Neuronal stem cell (in vitro differentiated cells): ENCODE data around the gene TIMP4. TPM values are rescaled to one million over a fixed set of nuclear protein-coding genes. Genes with fewer than 3 reads are reported as not detected.

ENCODE experiments used
- DNase-seq: peaks from one replicate; pipeline ENCODE4 v3.0.0-alpha.2; 2013; ENCODE audit warnings: low spot score
- H2AFZ ChIP-seq: one replicate; pipeline ENCODE4 v1.6.1; 2013; ENCODE audit warnings: mild to moderate bottlenecking, low read length, inconsistent platforms
- H2AK5ac ChIP-seq: 2 replicates; pipeline ENCODE4 v1.6.1; 2013; ENCODE audit warnings: low read depth, mild to moderate bottlenecking, inconsistent platforms, low read length, moderate library complexity, mixed read lengths
- H2BK120ac ChIP-seq: 2 replicates; pipeline ENCODE4 v1.6.1; 2013; ENCODE audit warnings: low read depth, mild to moderate bottlenecking, inconsistent platforms, low read length, moderate library complexity, mixed read lengths
- H2BK12ac ChIP-seq: one replicate; pipeline ENCODE4 v1.6.1; 2013; ENCODE audit warnings: low read length, inconsistent platforms
- H2BK15ac ChIP-seq: 2 replicates; pipeline ENCODE4 v1.6.1; 2013; ENCODE audit warnings: mild to moderate bottlenecking, low read length, inconsistent platforms, mixed read lengths
- H2BK5ac ChIP-seq: one replicate; pipeline ENCODE4 v1.6.1; 2013; ENCODE audit warnings: inconsistent platforms, mild to moderate bottlenecking, low read length, moderate library complexity
- H3K14ac ChIP-seq: one replicate; pipeline ENCODE4 v1.6.1; 2013; ENCODE audit warnings: low read length, inconsistent platforms
- H3K18ac ChIP-seq: 2 replicates; pipeline ENCODE4 v1.6.1; 2013; ENCODE audit warnings: low read length, inconsistent platforms
- H3K23ac ChIP-seq: 2 replicates; pipeline ENCODE4 v1.6.1; 2013; ENCODE audit warnings: low read depth, mild to moderate bottlenecking, mixed read lengths, low read length, inconsistent platforms; ENCODE audit not compliant: poor library complexity
- H3K27ac ChIP-seq: replicated peaks from 3 replicates; pipeline ENCODE4 v1.5.1; 2013; ENCODE audit warnings: low read length, inconsistent platforms
- H3K27me3 ChIP-seq, 3 experiments: 2 replicates each; pipeline ENCODE4 v1.6.1; 2013; ENCODE audit warnings: low read length in 3 of 3, mild to moderate bottlenecking in 2 of 3, inconsistent platforms in 1 of 3, low read depth in 1 of 3, mixed read lengths in 1 of 3, moderate library complexity in 1 of 3; ENCODE audit not compliant: control insufficient read depth in 3 of 3, insufficient read depth in 3 of 3
- H3K36me3 ChIP-seq, 2 donors: replicated peaks in 1 of 2; 2 replicates each; pipeline ENCODE4 v1.6.1; 2013; ENCODE audit warnings: low read length in 2 of 2; ENCODE audit not compliant: control insufficient read depth in 2 of 2, insufficient read depth in 2 of 2
- H3K4ac ChIP-seq: 2 replicates; pipeline ENCODE4 v1.6.1; 2013; ENCODE audit warnings: inconsistent platforms, mild to moderate bottlenecking, low read length, moderate library complexity
- H3K4me1 ChIP-seq, 2 donors: 1 replicate in 1 of 2; 2 replicates in 1 of 2; pipeline ENCODE4 v1.6.1; 2013; ENCODE audit warnings: low read length in 2 of 2, low read depth in 1 of 2; ENCODE audit not compliant: control insufficient read depth in 2 of 2, insufficient read depth in 1 of 2
- H3K4me2 ChIP-seq: one replicate; pipeline ENCODE4 v1.6.1; 2013; ENCODE audit warnings: mild to moderate bottlenecking, low read length, inconsistent platforms; ENCODE audit not compliant: insufficient read depth, poor library complexity, severe bottlenecking
- H3K4me3 ChIP-seq, 2 donors: 2 replicates each; pipeline ENCODE4 v1.5.1; 2013; ENCODE audit warnings: low read length in 2 of 2, mild to moderate bottlenecking in 2 of 2, inconsistent platforms in 1 of 2, moderate library complexity in 1 of 2
- H3K79me1 ChIP-seq: one replicate; pipeline ENCODE4 v1.6.1; 2013; ENCODE audit warnings: low read depth, mild to moderate bottlenecking, inconsistent platforms, low read length, moderate library complexity
- H3K9ac ChIP-seq: one replicate; pipeline ENCODE4 v1.6.1; 2013; ENCODE audit warnings: mild to moderate bottlenecking, low read depth, low read length, inconsistent platforms; ENCODE audit not compliant: poor library complexity
- H3K9me3 ChIP-seq, 2 donors: replicated peaks in 1 of 2; 2 replicates each; pipeline versions ENCODE3 to v1.6.1; 2013; ENCODE audit warnings: low read length in 2 of 2, mild to moderate bottlenecking in 2 of 2, inconsistent platforms in 1 of 2, low read depth in 1 of 2, mixed read lengths in 1 of 2, moderate library complexity in 1 of 2; ENCODE audit not compliant: control insufficient read depth in 2 of 2, insufficient read depth in 1 of 2
- H4K8ac ChIP-seq: one replicate; pipeline ENCODE4 v1.6.1; 2013; ENCODE audit warnings: low read depth, mild to moderate bottlenecking, inconsistent platforms, low read length, moderate library complexity
- H4K91ac ChIP-seq: one replicate; pipeline ENCODE4 v1.6.1; 2013; ENCODE audit warnings: low read length, low read depth, mild to moderate bottlenecking, inconsistent platforms; ENCODE audit not compliant: poor library complexity
- WGBS, 2 donors: extraction: QIAGEN DNeasy Blood & Tissue Kit; methylation state at CpG; one replicate each; pipeline ENCODE4 v1.1.7; 2013; ENCODE audit warnings: missing lambda C conversion rate in 2 of 2, mixed read lengths in 1 of 2; ENCODE audit not compliant: insufficient read length in 2 of 2, insufficient replicate concordance in 1 of 2; ENCODE audit errors: extremely low coverage in 2 of 2; 5-methylcytosine and 5-hydroxymethylcytosine counted together
- polyA plus RNA-seq, 2 experiments: library from polyadenylated mRNA; stranded (reverse); fragments of 200-250 nt; gene quantifications; one replicate each; pipeline ENCODE4 v1.2.3, GENCODE V29; 2013

TIMP4 gene
- polyA plus RNA-seq (2013, experiment 1 of 2): not detected
- polyA plus RNA-seq (2013, experiment 2 of 2): not detected

DNA sequence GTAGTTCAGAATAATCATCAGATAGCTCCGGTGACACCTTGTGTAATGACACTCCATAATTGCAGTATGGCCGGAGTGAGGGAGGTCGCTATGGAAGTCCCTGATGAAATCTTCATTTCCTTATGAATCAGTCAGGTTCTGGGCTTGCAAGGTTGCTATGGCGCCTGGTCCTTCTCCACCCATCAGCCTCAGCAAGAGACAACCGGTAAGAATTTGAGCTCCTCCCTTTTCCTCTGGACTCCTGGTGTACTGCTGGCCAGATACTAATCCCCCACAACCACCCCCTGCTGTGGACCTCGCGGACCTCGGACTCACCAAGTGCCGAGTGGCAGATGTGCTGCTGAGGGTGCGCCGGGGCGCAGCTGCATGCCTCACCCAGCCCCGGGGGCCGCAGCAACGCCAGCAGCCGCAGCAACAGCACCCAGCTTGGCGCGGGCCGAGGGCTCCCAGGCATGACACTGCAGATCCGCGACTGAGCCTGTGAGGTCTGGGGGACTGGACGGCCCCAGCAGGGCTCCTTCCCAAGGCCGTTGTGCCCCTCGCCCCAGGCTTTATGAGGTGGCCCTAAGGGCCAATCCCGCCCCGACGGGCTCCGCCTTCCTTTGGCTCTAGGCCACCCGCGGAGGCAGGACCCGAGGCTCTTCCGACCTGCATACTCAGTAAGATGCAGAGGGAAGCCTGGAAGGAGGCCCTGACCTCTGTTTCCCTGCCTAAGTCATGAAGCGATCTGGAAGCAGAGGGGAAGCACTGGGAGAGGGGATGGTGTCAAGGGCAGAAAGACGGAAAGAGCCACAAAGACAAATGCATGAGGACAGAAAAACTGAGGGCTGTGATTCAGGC lies at the start of gene TIMP4:
TIMP4 (minus strand) TSS at position 526 of the 840 bp plus-strand sequence; CDS start at position 454, 72 bp downstream.
- peak within 1 kb of the TSS; percentile 55 for H3K18ac ChIP-seq
- peaks cover 9 to 13% of the 10 kb centered on the region in 2 donors for H3K4me1 ChIP-seq
- no peak within 1 kb of the TSS for H4K91ac ChIP-seq
- H4K8ac ChIP-seq: peak within 1 kb of the TSS; percentile 7
- no peak within 1 kb of the TSS for H2BK120ac ChIP-seq
- peak within 1 kb of the TSS; percentile 47 for H3K4me2 ChIP-seq
- no peak within 1 kb of the TSS for H3K27ac ChIP-seq
- peak within 1 kb of the TSS; percentile 82 for H3K9ac ChIP-seq
- H2AFZ ChIP-seq: peak within 1 kb of the TSS; percentile 87
- H2BK15ac ChIP-seq: no peak within 1 kb of the TSS
- H3K4me3 ChIP-seq: peak within 1 kb of the TSS; percentile 4 to 39
- no peaks in the 10 kb centered on the region for H3K36me3 ChIP-seq
- H3K14ac ChIP-seq: no peak within 1 kb of the TSS
- H2AK5ac ChIP-seq: no peak within 1 kb of the TSS
- DNase-seq: peak; percentile 14
- peaks cover 0 to 5% (median 0%) of the 10 kb centered on the region in 3 experiments for H3K27me3 ChIP-seq
- H2BK12ac ChIP-seq: no peak within 1 kb of the TSS
- no peak within 1 kb of the TSS for H2BK5ac ChIP-seq
- no peaks in the 10 kb centered on the region for H3K79me1 ChIP-seq
- H3K4ac ChIP-seq: no peak within 1 kb of the TSS
- H3K23ac ChIP-seq: peak within 1 kb of the TSS; percentile 22
- WGBS, 2 donors: no CpG with 5 or more reads among the region's 34 CpGs
- H3K9me3 ChIP-seq: no peaks in the 10 kb centered on the region

DNA sequence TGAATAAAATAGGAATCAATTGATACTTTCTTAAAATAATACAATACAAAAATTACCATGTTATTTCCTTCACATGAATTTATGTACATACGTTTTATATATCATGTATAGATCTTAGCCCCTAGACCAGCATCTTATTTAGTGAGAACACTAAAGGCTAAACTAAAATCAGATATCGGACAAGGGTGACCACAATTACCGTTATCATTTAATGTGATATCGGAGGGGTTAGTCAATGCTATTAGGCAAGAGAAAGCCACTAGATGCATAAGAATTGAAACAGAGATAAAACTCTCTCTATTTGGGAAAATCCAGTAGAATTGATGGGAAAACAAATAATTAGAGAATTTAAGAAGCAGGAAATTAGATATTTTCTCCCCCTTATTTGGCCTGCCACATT lies 46.5 kb upstream of the TIMP4 start:
- Histone ChIP-seq H2AK5ac (no peak overlapping the region), H2BK12ac (no peak overlapping the region), H2BK15ac (no peak overlapping the region), H4K91ac (no peak overlapping the region), H3K36me3 (no peaks in the 10 kb centered on the region), H3K4me2 (no peak overlapping the region), H3K4me1 (no peaks in the 10 kb centered on the region), H3K79me1 (no peaks in the 10 kb centered on the region), H3K27ac (no peak overlapping the region), H3K23ac (no peak overlapping the region), H3K18ac (no peak overlapping the region), H3K4me3 (no peak overlapping the region), H3K9ac (no peak overlapping the region), H3K9me3 (no peaks in the 10 kb centered on the region), H4K8ac (no peak overlapping the region), H3K27me3 (peaks cover 0 to 5% (median 0%) of the 10 kb centered on the region in 3 experiments), H2AFZ (no peak overlapping the region), H3K4ac (no peak overlapping the region), H2BK5ac (no peak overlapping the region), H3K14ac (no peak overlapping the region), H2BK120ac (no peak overlapping the region)
- WGBS, 2 donors: no CpG with 5 or more reads among the region's 4 CpGs
- DNase-seq: no peak

DNA sequence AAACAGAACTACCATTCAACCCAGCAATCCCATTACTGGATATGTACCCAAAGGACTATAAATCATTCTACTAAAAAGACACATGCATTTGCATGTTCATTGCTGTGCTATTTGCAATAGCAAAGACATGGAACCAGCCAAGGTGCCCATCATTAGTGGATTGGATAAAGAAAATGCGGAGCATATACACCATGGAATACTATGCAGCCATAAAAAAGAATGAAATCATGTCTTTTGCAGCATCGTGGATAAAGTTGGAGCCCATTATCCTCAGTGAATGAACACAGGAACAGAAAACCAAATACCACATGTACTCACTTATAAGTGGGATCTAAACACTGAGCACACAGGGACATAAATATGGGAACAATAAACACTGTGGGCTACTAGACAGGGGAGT lies 43.1 kb upstream of the TIMP4 start:
- H3K14ac ChIP-seq: no peak overlapping the region
- peaks cover 0 to 12% (median 0%) of the 10 kb centered on the region in 3 experiments for H3K27me3 ChIP-seq
- H3K9ac ChIP-seq: no peak overlapping the region
- H3K18ac ChIP-seq: no peak overlapping the region
- no peaks in the 10 kb centered on the region for H3K79me1 ChIP-seq
- H4K8ac ChIP-seq: no peak overlapping the region
- H3K36me3 ChIP-seq: no peaks in the 10 kb centered on the region
- no peak overlapping the region for H3K4me3 ChIP-seq
- H4K91ac ChIP-seq: no peak overlapping the region
- no peaks in the 10 kb centered on the region for H3K4me1 ChIP-seq
- H2BK120ac ChIP-seq: no peak overlapping the region
- no peak overlapping the region for H2AFZ ChIP-seq
- H2BK15ac ChIP-seq: no peak overlapping the region
- no peak overlapping the region for H2BK5ac ChIP-seq
- H3K4me2 ChIP-seq: no peak overlapping the region
- no peak overlapping the region for H3K27ac ChIP-seq
- no peak overlapping the region for H2BK12ac ChIP-seq
- no peak overlapping the region for H2AK5ac ChIP-seq
- H3K23ac ChIP-seq: no peak overlapping the region
- DNase-seq: no peak
- H3K4ac ChIP-seq: no peak overlapping the region
- no peaks in the 10 kb centered on the region for H3K9me3 ChIP-seq
- no CpG with 5 or more reads among the region's 2 CpGs for WGBS, 2 donors

DNA sequence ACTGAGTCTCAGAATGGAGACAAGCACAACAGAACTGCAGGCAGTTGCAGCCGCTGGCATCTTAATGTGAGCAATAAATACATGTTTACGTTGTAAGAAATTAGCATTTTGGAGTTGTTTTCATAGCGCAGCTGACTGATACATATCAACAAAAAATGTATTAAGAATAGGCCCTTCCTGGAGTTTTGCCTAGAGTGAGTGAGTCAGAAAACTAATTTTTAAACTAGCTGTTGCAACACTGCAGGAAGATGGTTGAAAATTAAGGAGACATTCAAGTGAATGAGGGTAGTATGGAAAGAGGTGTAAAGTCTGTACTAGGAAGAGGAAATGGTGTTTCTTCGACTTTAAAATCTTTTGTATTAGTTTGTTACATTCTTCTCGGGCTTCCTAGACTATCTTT lies 39.6 kb upstream of the TIMP4 start:
- Histone ChIP-seq H3K36me3 (no peaks in the 10 kb centered on the region), H2BK5ac (no peak overlapping the region), H3K4me3 (no peak overlapping the region), H2AFZ (no peak overlapping the region), H3K4me2 (no peak overlapping the region), H3K9me3 (no peaks in the 10 kb centered on the region), H3K4me1 (peaks cover 0 to 4% of the 10 kb centered on the region in 2 donors), H4K8ac (no peak overlapping the region), H2BK120ac (no peak overlapping the region), H4K91ac (no peak overlapping the region), H3K23ac (no peak overlapping the region), H3K4ac (no peak overlapping the region), H3K9ac (no peak overlapping the region), H3K27me3 (peaks cover 0 to 9% (median 0%) of the 10 kb centered on the region in 3 experiments), H3K79me1 (no peaks in the 10 kb centered on the region), H3K14ac (no peak overlapping the region), H3K27ac (no peak overlapping the region), H3K18ac (no peak overlapping the region), H2BK15ac (no peak overlapping the region), H2AK5ac (no peak overlapping the region), H2BK12ac (no peak overlapping the region)
- no peak for DNase-seq
- WGBS, 2 donors: no CpG with 5 or more reads among the region's 5 CpGs
